GM12864 (cell line): ENCODE measurements around the gene KCNQ1.

Experiments
- DNase-seq: peaks from one replicate; pipeline ENCODE4 v3.0.0-alpha.2; 2011; ENCODE audit warnings: low read depth
- H3K4me3 ChIP-seq: 2 replicates; pipeline ENCODE4 v1.5.1; 2011; ENCODE audit warnings: mild to moderate bottlenecking, low read depth, low read length, control low read depth
- CTCF ChIP-seq: IDR thresholded peaks from 2 replicates; pipeline ENCODE4 v1.5.1; 2011; ENCODE audit warnings: low read depth, mild to moderate bottlenecking, moderate library complexity, low read length, control low read depth, inconsistent platforms; ENCODE audit errors: missing control alignments

The KCNQ1 gene

GRCh38 chr11:2564588-2565425 is 120.0 kb downstream of the KCNQ1 start:
- DNase-seq = no peak
- no peak for TF ChIP-seq CTCF
- H3K4me3 ChIP-seq = no peak overlapping the region

GRCh38 chr11:2565447-2566222 is 120.8 kb downstream of the KCNQ1 start:
- no peak for DNase-seq
- no peak overlapping the region for H3K4me3 ChIP-seq
- no peak for TF ChIP-seq CTCF

GRCh38 chr11:2566223-2567025 is 121.6 kb downstream of the KCNQ1 start:
- no peak overlapping the region for H3K4me3 ChIP-seq
- no peak for TF ChIP-seq CTCF
- DNase-seq = no peak

- no peak for DNase-seq
- TF ChIP-seq CTCF = no peak
- no peak overlapping the region for H3K4me3 ChIP-seq
Measured at GRCh38 chr11:2567026-2567671, 122.3 kb downstream of the KCNQ1 start.

GRCh38 chr11:2569321-2569721 is 124.5 kb downstream of the KCNQ1 start:
- no peak for DNase-seq
- no peak for TF ChIP-seq CTCF
- no peak overlapping the region for H3K4me3 ChIP-seq

- no peak overlapping the region for H3K4me3 ChIP-seq
- no peak for TF ChIP-seq CTCF
- DNase-seq = no peak
Measured at GRCh38 chr11:2569731-2570210, 125.0 kb downstream of the KCNQ1 start.
